OCI-LY1 (cell line): ENCODE measurements around the gene PTPRN2.

ENCODE experiments used
- H2AFZ ChIP-seq: fragments of 200-600 bp; sonication (generic), shearing (Covaris generic); 2 replicates; pipeline ENCODE4 v1.6.0; 2014; ENCODE audit warnings: antibody characterized with exemption, mild to moderate bottlenecking, low read length
- H3F3A ChIP-seq: fragments of 200-600 bp; sonication (generic), shearing (Covaris generic); 2 replicates; pipeline ENCODE4 v1.6.0; 2014; ENCODE audit warnings: mild to moderate bottlenecking, antibody characterized with exemption, low read length, moderate library complexity; ENCODE audit not compliant: insufficient read depth
- H3K27ac ChIP-seq: fragments of 200-600 bp; sonication (generic); 2 replicates; pipeline ENCODE4 v1.5.1; 2014; ENCODE audit warnings: low read length, mixed run types, mild to moderate bottlenecking, low read depth; ENCODE audit not compliant: poor library complexity, severe bottlenecking
- H3K27me3 ChIP-seq: fragments of 200-600 bp; sonication (generic); 2 replicates; pipeline ENCODE4 v1.6.0; 2014; ENCODE audit warnings: antibody characterized with exemption, mild to moderate bottlenecking, low read length, moderate library complexity; ENCODE audit not compliant: insufficient read depth
- H3K36me3 ChIP-seq: fragments of 200-600 bp; sonication (generic); 2 replicates; pipeline ENCODE4 v1.6.1; 2014; ENCODE audit warnings: mild to moderate bottlenecking, antibody characterized with exemption, low read length, moderate library complexity, mixed read lengths; ENCODE audit not compliant: insufficient read depth
- H3K4me1 ChIP-seq: fragments of 200-600 bp; sonication (generic); 2 replicates; pipeline ENCODE4 v1.5.1; 2014; ENCODE audit warnings: mild to moderate bottlenecking, low read length, moderate library complexity; ENCODE audit not compliant: insufficient read depth, severe bottlenecking
- H3K4me2 ChIP-seq: fragments of 200-600 bp; sonication (generic), shearing (Covaris generic); 2 replicates; pipeline ENCODE4 v1.6.1; 2014; ENCODE audit warnings: low read length
- H3K4me3 ChIP-seq: fragments of 200-600 bp; sonication (generic); 2 replicates; pipeline ENCODE4 v1.5.1; 2014; ENCODE audit warnings: low read length, low read depth, mild to moderate bottlenecking, mixed read lengths; ENCODE audit not compliant: poor library complexity, severe bottlenecking
- H3K79me2 ChIP-seq: fragments of 200-600 bp; shearing (Covaris generic); 2 replicates; pipeline ENCODE4 v1.6.1; 2016; ENCODE audit warnings: mixed run types, low read length, mixed read lengths; ENCODE audit not compliant: insufficient read depth
- H3K9ac ChIP-seq: fragments of 200-600 bp; sonication (generic), shearing (Covaris generic); 2 replicates; pipeline ENCODE4 v1.6.1; 2014; ENCODE audit warnings: mild to moderate bottlenecking, low read length, mixed read lengths
- H3K9me2 ChIP-seq: fragments of 200-600 bp; sonication (generic), shearing (Covaris generic); 2 replicates; pipeline ENCODE4 v1.6.1; 2014; ENCODE audit warnings: low read depth, mild to moderate bottlenecking, low read length, mixed read lengths
- H3K9me3 ChIP-seq: fragments of 200-600 bp; shearing (Covaris generic); 2 replicates; pipeline ENCODE4 v1.6.1; 2014; ENCODE audit warnings: low read length, mixed read lengths
- H4K20me1 ChIP-seq: fragments of 200-600 bp; sonication (generic), shearing (Covaris generic); 2 replicates; pipeline ENCODE4 v1.6.0; 2016; ENCODE audit warnings: mild to moderate bottlenecking, low read length; ENCODE audit not compliant: insufficient read depth
- EZH2 ChIP-seq: fragments of 200-600 bp; sonication (generic), shearing (Covaris generic); IDR thresholded peaks from 2 replicates; pipeline ENCODE4 v1.8.0; 2017; ENCODE audit warnings: borderline replicate concordance, mixed run types, mild to moderate bottlenecking, antibody characterized with exemption, low read length, moderate library complexity, mixed read lengths
- TF ChIP-seq, protein P1 (sequence below): fragments of 200-600 bp; sonication (generic), shearing (Covaris generic); IDR thresholded peaks from 2 replicates; pipeline ENCODE4 v1.5.1; 2017; ENCODE audit warnings: mild to moderate bottlenecking, antibody characterized with exemption, low read length, moderate library complexity, mixed read lengths

Gene PTPRN2

GRCh38 chr7:157805713-157806112, 781.9 kb downstream of the PTPRN2 start:
- no peak overlapping the region for H3K27ac ChIP-seq
- no peak overlapping the region for H3K4me2 ChIP-seq
- no peaks in the 10 kb centered on the region for H4K20me1 ChIP-seq
- no peak overlapping the region for H2AFZ ChIP-seq
- no peak overlapping the region for H3K9ac ChIP-seq
- no peaks in the 10 kb centered on the region for H3K9me3 ChIP-seq
- H3K4me3 ChIP-seq: no peak overlapping the region
- no peaks in the 10 kb centered on the region for H3K79me2 ChIP-seq
- peaks cover 3% of the 10 kb centered on the region; the same call in 1 of the 2 replicates for H3K27me3 ChIP-seq
- no peaks in the 10 kb centered on the region for H3F3A ChIP-seq
- no peaks in the 10 kb centered on the region for H3K9me2 ChIP-seq
- H3K36me3 ChIP-seq: no peaks in the 10 kb centered on the region
- no peak for TF ChIP-seq EZH2
- TF ChIP-seq, protein P1, sequence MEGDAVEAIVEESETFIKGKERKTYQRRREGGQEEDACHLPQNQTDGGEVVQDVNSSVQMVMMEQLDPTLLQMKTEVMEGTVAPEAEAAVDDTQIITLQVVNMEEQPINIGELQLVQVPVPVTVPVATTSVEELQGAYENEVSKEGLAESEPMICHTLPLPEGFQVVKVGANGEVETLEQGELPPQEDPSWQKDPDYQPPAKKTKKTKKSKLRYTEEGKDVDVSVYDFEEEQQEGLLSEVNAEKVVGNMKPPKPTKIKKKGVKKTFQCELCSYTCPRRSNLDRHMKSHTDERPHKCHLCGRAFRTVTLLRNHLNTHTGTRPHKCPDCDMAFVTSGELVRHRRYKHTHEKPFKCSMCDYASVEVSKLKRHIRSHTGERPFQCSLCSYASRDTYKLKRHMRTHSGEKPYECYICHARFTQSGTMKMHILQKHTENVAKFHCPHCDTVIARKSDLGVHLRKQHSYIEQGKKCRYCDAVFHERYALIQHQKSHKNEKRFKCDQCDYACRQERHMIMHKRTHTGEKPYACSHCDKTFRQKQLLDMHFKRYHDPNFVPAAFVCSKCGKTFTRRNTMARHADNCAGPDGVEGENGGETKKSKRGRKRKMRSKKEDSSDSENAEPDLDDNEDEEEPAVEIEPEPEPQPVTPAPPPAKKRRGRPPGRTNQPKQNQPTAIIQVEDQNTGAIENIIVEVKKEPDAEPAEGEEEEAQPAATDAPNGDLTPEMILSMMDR: no peak
- H3K4me1 ChIP-seq: no peaks in the 10 kb centered on the region

DNA sequence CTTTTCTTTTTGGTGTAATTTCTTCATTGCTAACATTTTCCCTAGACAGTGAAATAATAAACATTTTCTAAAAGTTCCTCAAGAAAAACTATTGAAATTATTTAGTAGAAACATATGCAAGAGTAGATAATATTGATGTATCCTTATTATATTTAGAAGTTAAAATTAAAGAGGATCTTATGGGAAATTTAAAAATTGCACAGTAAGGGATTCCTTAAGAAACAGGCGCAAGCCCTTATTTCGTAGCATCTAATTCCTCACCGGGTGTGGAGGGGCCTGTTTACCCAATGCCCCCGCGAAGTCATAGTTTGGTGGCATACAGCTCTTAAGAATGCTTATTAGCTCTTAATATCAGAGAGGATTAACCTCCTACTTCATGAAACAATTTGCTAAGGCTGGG, 783.7 kb downstream of the PTPRN2 start:
- no peaks in the 10 kb centered on the region for H4K20me1 ChIP-seq
- no peak overlapping the region for H2AFZ ChIP-seq
- peaks cover 3% of the 10 kb centered on the region; the same call in 1 of the 2 replicates for H3K27me3 ChIP-seq
- no peaks in the 10 kb centered on the region for H3K9me2 ChIP-seq
- no peak for TF ChIP-seq EZH2
- TF ChIP-seq, protein P1: no peak
- no peaks in the 10 kb centered on the region for H3K36me3 ChIP-seq
- no peak overlapping the region for H3K4me2 ChIP-seq
- H3K9me3 ChIP-seq: no peaks in the 10 kb centered on the region
- H3K4me3 ChIP-seq: no peak overlapping the region
- no peaks in the 10 kb centered on the region for H3K79me2 ChIP-seq
- H3K27ac ChIP-seq: no peak overlapping the region
- no peaks in the 10 kb centered on the region for H3K4me1 ChIP-seq
- H3K9ac ChIP-seq: no peak overlapping the region
- H3F3A ChIP-seq: no peaks in the 10 kb centered on the region

DNA sequence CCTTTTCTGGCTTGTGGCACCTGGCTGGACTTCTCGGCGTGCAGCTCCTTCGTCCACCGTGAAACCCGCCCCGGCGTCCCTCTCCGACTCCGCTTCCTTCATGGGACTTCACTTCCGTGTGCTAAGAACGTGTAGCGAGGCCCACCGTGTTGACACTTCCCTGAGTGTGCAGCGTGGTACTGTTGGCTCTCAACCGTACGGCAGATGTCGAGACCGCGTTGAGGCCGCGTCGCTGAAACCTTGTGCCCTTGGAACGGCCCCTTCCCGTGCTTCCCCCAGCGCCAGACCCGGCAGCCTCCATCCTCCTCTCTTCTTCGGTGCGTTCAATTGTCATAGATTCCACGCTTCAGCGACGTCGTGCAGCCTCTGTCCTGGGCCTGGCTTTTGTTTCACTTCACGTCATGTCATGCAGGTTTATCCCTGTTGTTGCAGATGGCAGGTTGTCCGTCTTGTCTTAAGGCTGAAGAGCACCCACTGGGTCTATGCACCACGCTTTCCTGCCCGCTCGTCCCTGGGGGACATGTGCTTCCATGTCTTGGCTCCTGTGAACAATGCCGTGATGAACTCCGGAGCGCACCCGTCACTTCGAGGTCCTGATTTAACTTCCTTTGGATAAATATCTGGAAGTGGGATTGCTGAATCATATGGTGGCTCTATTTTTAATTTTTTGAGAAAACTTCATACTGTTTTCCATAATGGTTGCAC, 785.5 kb downstream of the PTPRN2 start:
- Histone ChIP-seq H3K36me3 (no peaks in the 10 kb centered on the region), H3K4me2 (no peak overlapping the region), H3K27me3 (peaks cover 3% of the 10 kb centered on the region; the same call in 1 of the 2 replicates), H3K4me3 (no peak overlapping the region), H4K20me1 (no peaks in the 10 kb centered on the region), H3K9me2 (no peaks in the 10 kb centered on the region), H3K27ac (no peak overlapping the region), H3K9me3 (no peaks in the 10 kb centered on the region), H3K79me2 (no peaks in the 10 kb centered on the region), H2AFZ (no peak overlapping the region), H3K9ac (no peak overlapping the region), H3K4me1 (no peaks in the 10 kb centered on the region), H3F3A (no peaks in the 10 kb centered on the region)
- TF ChIP-seq, protein P1: no peak
- TF ChIP-seq EZH2: no peak
